ENCODE data around the gene ALDH1L2.
"Not testable (repeated sequence)": the region's sequence is repeated elsewhere in the genome, so short reads cannot be mapped to it uniquely, and the experiment has no call there.

ALDH1L2 gene

DNA sequence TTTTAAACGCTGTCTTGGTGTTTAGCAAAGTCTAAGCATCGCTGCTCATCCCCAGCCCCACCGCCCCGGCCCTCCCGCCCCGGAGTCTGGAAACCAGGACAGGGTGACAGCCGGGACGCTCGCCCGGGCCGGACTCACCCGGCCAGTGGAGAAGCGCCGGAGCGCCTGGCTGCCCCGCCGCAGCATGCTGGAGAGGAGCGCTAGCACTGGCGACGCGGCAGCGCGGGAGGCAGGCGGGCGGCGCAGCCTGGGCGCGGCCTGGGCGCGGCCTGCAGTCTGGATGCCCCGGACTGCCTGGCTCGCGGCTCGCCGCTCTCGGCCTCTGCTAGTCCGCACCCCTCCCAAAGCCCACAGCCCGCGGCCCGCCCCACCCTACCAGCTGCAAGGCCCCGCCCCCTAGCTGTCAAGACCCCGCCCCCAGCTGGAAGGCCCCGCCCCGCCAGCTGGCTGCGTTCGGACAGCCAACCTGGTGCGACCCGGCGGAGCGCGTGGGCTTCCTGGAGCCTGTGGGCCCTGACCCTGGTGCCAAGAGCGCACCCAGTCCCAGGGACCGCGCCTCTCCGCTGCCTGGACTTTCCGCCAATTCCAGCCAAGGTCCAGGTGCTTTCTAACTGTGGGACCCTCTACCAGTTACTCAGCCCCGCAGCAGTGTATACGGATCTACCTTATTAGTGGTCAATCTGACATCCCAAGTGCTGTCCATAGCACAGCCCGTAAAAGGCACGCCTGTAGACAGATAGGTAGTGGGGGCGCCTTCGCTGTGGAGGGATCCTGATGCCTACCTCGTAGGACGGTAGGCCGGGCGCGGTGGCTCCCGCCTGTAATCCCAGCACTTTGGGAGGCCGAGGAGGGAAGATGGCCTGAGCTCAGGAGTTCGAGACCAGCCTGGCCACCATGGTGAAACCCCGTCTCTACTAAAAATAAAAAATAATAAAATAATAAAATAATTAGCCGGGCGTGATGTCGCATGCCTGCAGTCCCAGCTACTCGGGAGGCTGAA is at the start of gene ALDH1L2:
Gene ALDH1L2, minus strand, starts transcription at position 208 of the 1,000 bp plus-strand sequence. Its CDS starts 22 bp downstream, at position 186.
- no peak for DNase-seq (ENCODE audit: low read depth, low spot score)

DNA sequence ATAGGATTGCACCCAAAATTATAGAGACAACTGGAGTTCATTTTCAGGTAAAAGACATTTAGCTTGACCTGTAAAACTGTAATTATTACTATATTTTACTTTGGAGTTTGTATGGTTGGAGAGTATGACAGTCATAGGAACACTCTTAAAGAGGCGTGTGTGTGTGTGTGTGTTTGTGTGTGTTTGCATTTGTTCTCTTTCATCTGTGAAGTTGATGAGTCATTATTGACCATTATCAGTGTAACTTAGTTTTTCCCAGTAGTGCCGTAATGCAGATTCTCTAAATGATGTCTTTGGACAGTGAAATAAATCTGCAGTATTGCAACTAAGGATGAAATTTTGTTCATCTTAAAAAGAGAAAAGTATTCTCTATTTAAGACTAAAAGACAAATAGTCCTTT is 36.3 kb upstream of the ALDH1L2 start:
- no peak for DNase-seq (ENCODE audit: low read depth, low spot score)

DNA sequence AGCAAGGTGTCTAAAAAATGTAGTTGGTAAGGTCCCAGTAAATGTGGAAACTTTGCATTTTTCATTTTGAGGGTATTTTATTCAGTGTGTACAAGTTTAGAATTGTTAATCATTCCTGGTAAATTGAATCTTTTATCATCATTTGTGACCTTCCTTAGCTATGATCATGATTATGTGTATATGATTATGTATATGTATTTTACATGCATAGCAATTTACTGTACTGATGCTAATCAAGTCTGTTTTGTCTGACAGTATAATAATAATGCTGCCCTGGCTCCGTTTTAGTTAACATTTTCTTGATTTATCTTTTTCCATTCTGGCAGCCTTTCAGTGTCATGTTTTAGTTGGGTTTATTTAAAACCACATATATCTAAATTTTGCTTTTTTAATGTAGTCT is 32.7 kb upstream of the ALDH1L2 start:
- DNase-seq (ENCODE audit: low read depth, low spot score), result no peak

DNA sequence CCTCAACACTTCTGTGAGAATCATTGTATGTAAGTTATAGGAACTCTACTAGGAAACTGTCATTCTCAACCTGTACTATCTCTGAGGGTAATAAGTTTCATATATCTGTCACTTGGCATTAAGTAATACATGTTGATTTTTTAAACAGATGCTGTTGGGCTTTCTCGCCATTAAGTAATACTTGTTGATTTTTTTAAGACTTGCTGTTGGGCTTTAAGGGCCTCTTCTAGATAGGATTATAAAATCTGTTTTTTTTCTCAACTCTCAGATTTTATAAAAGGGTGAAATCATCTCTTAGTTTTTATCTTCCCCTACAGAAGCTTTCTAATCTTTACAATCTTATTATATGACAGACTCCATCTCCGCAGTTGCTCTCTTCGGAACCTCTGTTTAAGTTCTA is 28.8 kb upstream of the ALDH1L2 start:
- DNase-seq (ENCODE audit: low read depth, low spot score), result no peak

DNA sequence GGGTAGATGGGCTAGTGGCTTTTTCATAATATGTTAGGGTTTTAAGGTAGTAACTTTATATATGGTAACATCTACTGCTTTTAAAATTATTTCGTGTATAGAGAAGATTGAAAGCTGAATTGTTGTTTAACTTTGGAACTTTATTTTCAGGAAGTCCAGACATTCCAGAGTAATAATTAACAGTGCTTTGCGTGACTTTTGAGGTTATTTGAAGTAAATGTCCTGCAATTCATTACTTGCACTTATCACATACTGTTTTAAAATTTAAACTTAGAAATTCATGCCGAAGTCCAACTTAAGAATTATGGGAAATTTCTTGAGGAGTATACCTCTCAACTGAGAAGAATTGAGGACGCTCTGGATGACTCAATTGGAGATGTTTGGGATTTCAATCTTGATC is 26.6 kb upstream of the ALDH1L2 start:
- DNase-seq (ENCODE audit: low read depth, low spot score), result no peak

DNA sequence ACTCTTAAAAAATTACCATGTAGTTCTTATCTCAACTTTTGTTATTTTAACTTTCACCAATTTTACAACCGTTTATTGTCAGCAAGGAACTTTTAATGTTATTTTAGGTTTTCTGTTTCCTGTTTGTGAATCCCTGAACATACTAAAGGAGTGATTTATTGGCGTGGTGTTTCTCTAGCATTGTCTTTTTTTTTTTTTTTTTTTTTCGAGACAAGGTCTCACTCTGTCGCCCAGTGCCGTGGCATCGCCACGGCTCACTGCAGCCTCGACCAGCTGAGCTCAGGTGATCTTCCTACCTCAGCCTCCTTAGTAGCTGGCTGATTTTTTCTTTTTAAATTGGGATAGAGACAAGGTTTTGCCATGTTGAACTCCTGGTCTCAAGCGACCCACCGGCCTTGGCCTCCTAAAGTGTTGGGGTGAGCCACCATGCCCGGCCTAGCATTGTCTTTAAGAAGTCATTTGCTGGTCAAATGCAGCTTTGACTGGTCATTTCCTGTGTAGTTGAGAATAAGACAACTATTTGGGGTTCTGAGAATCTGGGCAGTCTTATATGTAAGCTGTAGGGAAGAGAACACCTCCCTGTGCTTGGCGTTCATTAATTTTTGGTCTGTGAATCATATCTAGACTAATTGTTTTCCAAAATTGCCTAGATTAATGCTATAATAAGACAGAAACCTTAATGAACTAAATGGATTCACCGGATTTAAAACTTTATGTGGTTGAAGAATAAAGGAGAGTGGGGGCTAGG is 25.4 kb upstream of the ALDH1L2 start:
- DNase-seq (ENCODE audit: low read depth, low spot score), result no peak

DNA sequence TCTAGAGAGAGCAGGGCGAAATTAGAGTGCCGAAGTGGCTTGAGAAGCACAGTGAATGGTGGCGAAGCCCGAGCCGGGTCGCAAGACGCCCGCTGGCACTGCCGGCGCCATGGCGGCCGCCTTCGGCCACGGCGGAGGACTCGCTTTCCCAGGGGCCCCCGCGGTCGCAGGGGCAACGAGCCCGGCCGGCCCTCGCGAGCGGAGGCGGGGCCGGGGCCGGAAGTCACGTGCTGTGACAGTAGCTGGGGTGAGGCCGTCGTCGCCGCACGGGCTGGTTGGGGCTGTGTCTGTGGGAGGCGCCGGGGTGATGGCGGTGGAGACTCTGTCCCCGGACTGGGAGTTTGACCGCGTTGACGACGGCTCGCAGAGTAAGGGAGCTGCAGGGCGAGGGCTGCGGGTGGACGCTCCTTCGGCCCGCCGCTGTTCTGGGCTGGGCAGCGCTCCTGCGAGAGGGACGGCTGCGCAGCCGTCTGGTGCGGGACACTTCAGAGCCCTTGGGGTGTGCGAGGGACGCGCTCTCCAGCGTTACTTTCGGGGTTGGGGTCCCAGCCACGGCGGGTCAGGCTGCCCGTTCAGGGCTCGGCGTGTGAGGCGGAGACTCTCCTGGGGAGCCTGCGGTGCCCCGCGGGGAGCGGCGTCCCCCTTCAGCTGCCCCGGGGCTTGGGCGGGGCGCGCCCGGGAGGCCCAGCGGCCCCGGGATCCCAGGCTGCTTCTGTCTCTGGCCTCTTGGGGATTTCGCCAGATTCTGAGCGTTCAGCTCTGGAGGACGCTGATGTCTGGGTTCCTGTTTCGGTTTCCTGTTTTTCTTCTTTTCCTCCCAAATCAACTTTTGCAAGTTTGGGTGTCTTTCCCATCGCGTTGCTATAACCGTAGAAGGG is 23.5 kb upstream of the ALDH1L2 start, which contains the start of gene WASHC4:
Gene WASHC4, plus strand, starts transcription at position 238 of the 878 bp plus-strand sequence. Its CDS starts 70 bp downstream, at position 308.
- DNase-seq (ENCODE audit: low read depth, low spot score), result no peak

DNA sequence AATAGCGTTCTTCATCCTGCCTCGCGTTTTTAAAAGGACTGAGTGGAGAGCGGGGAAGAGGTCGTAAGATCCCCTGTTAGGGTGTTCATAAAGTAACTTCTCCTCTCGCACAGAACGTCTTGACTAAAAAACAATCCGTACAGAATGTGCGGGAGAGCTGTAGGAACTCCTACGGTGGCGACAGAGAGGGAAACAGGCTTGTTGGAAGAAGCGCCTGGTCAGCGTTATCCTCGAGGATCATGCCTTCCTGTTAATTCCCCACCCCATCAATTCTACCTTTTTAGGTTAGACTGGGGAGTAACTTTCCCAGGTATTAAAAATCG is 22.9 kb upstream of the ALDH1L2 start:
- DNase-seq (ENCODE audit: low read depth, low spot score), result no peak

DNA sequence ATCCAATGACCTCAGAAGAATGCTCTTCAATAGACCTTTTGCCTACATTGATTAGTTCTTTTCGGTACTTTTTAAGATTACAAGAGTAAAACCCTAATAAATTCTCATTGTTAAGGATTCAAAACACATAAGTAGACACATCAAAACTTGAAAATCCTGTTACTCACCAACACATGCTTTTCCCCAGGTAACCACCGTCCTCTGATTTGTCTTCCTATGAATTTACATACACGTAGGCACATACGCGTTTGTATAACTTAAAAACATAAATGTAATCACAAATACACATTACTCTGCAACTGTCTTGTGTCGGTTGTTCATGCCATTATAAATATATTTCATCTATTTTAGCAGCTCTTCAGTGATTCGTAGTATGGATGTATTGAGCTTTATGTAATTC is 22.4 kb upstream of the ALDH1L2 start:
- DNase-seq (ENCODE audit: low read depth, low spot score), result no peak

DNA sequence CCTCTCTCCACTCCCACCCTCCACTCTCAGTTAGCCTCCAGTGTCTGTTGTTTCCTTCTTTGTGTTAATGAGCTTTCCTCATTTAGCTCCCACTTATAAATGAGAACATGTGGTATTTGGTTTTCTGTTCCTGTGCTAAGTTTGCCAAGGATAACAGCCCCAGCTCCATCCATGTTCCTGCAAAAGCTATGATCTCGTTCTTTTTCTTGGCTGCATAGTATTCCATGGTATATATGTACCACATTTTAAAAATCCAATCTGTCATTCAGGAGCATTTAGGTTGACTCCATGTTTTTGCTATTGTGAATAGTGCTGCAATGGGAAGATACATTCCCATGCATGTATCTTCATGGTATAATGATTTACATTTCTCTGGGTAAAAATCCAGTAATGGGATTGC is 20.5 kb upstream of the ALDH1L2 start:
- no peak for DNase-seq (ENCODE audit: low read depth, low spot score)

DNA sequence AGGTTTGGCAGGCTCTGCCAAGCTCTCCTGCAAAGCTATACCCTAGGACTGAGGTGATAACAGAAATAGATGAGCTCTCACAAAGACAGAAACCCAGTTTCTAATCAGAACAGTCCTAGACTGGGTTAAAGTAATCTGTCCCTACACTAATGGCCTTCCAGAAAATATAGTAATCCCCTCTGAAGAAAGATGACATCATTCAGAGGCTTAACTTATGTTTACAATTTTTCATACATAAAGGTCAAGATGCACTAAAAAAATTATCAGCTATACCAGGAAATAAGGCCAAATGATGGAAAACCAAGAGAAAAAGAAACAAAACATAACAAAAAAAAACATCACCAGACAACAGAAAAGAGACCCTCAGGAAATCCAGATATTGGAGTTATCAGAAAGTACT is 18.4 kb upstream of the ALDH1L2 start:
- DNase-seq (ENCODE audit: low read depth, low spot score), result no peak

DNA sequence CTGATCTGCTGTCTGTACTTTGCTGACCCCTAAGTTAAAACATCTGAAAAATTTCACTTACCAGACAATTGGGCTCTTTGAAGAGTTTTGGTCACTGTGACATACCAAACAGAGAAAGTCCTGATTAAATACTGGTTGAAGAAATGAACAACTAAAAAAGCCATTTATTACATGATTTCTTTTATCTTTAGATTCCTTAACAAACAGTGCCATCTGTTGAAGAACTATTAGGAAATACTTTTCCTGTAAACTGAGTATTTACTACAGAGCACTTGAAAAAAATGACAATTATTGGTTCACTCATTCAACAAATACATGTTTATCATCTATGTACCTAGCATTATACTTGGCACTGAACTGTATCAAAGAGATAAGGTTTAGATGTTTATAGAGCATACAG is 16.7 kb upstream of the ALDH1L2 start:
- DNase-seq (ENCODE audit: low read depth, low spot score), result no peak

DNA sequence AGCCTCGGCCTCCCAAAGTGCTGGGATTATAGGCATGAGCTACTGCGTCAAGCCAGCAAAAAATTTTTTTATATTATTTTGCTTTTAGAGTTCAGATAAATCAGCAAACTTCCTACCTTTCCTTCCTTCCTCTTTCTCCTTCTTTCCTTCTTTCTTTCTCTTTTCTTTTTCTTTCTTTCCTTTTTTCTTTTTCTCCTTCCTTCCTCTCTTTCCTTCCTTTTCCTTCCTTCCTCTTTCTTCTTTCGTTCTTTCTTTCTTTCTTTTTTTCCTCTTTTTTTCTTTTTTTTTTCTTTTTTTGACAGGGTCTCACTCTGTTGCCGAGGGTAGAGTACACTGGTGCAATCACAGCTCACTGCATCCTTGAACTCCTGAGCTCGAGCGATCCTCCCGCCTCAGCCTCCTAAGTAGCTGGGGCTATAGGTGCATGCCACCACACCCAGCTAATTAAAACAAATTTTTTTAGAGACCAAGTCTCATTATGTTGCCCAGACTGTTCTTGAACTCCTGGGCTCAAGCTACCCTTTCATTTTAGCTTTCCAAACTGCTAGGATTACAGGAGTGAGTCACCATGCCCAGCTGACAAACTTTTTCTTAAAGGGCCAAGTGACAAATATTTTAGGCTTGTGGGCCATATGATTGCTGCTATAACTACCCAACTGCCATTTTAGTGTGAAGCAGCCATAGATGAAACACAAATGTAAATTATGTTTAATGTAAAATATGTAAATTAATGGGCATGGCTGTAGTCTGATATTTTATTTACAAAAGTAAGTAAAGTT is 16.1 kb upstream of the ALDH1L2 start:
- DNase-seq (ENCODE audit: low read depth, low spot score), result no peak

DNA sequence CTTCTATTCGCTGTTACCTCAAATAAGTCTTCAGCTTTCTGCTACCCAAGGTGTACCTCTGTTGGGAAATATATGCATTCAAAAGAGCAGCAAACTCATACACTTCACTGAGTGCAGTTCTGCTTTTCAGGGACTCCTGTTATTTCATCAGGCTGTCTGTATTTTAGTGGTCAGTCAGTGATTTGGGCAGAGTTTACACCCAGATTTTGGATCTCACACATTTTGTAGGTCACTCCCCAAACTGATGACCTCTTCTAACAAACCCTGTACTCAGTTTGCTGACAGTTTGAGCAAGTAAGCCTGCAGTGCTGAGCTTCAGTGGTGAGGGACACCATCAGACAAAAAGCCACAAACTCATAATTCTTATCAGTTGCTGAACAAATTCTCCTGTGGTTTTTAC is 15.1 kb upstream of the ALDH1L2 start:
- no peak for DNase-seq (ENCODE audit: low read depth, low spot score)

DNA sequence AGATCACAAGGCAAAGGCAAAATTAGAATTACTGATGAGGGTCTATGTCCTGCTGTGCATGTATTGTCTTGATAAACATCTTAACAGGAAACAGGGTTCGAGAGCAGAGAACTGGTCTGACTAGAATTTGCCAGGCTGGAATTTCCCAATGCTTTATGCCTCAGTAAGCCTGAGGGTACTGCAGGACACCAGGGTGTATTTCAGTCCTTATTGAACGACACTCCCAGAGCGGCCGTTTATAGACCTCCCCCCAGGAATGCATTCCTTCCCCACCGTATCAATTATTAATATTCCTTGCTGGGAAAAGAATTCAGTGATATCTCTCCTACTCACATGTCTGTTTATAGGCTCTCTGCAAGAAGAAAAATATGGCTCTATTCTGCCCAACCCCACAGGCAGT is 11.1 kb upstream of the ALDH1L2 start:
- DNase-seq (ENCODE audit: low read depth, low spot score), result not testable (repeated sequence)

DNA sequence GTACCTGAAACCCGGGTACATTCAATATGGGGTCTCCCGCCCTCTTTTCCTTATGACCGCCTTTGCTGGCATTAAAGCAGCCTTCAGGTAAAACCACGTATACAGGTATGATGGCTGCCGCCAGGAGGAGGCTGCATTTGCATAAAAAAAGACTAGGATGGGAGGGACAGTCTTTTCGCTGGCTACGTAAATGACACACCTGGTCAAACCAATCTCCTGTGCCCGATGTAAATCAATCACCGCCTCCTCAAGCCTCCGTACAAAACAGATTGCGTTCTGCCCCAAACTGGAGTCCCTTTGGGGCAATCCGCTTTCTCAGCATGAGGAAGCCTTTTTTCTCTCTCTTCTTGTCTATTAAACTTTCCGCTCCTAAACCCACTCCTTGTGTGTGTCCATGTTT is 8.1 kb upstream of the ALDH1L2 start:
- peak; percentile 98 for DNase-seq (ENCODE audit: low read depth, low spot score)

DNA sequence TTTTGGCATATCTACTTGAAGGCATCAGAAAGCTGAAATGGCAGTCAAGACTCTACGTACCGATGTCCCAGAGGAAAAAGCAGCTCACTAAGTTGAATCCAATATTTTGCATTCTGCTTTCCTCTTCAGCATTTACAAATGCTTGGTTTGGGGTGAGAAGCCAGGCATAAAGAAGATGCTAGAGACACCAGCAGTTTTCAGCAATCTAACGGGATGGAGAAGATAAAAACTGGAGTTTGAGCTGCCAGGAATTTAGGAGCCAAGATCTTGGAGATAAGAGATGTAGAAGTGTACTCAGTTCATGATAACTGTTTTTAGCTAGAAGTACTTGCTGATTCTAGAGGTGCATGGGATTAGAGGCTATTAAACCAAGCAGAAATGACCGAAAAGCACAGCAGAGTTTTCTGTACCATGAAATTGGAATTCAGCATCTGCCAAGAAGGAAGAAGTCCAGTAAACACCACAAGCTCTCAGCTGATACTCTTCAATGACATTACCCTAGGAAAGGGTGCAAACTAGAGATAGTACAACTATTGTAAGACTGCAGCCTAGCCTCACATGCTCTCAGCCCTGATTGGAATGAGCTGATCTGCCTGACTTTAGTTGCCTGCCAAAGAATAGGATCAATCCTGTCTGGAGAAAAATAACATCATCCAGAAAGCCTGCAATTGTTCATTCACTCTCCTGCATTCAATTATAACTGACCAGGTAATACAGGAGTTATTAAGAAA is 7.4 kb upstream of the ALDH1L2 start:
- no peak for DNase-seq (ENCODE audit: low read depth, low spot score)

DNA sequence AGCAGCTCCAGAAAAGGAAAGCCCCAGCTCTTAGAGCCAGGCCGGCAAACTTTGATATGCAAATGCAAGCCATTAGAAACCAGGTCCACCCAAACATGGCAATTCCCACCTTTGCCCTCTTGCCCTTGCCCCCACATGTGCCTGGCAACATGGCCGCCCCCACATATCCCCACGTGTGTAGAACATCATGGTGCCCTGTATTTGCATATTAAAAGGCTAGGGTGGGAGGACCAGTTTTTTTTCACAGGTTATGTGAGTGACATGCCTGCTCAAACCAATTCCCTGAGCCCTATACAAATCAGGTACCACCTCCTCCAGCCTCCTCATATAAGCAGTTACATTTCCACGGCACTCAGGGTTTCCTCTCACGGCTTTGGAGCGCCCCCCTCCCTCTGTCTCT is 6.1 kb upstream of the ALDH1L2 start:
- no peak for DNase-seq (ENCODE audit: low read depth, low spot score)

DNA sequence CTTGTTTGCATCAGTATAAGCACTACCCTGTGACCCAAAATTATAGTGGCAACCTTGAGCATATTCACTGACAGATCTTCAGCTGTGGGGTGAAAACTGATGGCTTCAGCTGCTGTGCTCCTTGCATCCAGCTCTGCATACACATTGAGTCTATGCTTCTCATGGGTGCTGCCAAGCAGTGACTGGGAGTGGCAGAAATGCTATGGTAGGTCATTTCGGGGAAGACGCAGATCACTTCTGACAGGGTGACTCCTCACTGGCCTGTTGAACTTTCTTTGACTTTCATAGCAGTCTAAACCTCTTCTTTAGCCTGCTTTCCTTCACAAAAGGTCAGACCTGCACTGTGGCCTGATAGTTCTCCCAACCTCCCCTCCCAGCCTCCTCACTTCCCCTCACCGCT is 5.6 kb upstream of the ALDH1L2 start:
- no peak for DNase-seq (ENCODE audit: low read depth, low spot score)

DNA sequence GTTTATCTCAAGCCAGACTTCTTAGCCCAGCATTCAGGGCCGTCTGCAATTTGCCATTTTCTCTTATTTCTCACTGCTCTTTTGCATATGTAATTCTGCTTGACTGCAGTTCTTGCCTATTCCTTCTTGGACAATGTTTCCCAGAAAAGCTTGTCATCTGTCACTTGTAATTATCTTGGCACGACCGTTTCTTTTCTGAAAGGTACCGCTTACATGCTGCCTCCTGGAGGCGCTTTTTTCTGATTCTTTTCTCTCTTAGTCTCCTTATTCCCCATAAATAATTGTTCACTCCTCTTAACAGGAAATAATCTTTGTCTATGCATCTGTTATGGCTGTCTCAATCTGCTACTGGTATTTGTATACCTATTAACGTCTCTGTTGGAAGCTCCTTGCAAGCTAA is 1.2 kb upstream of the ALDH1L2 start:
- no peak for DNase-seq (ENCODE audit: low read depth, low spot score)

Measured in iPS DF 19.7 (cell line).